H1 (cell line): ENCODE data around the gene ATP8B3. TPM values are rescaled to one million over a fixed set of nuclear protein-coding genes. Genes with fewer than 3 reads are reported as not detected.

Experiments
- CTCF ChIA-PET: fragments of 300-600 bp; sonication (Branson Sonifier 250); formaldehyde crosslinking; loops from one replicate; lab custom pipeline; 2021; ENCODE audit not compliant: partially characterized antibody; lab: Charles Lee
- POLR2A ChIA-PET: fragments of 300-600 bp; sonication (Branson Sonifier 250); formaldehyde crosslinking; loops from one replicate; lab custom pipeline; 2021; ENCODE audit warnings: inconsistent platforms; ENCODE audit not compliant: partially characterized antibody; lab: Charles Lee
- DNase-seq, 2 experiments: peaks; one replicate each; pipeline versions ENCODE4 v3.0.0 to v3.0.0-alpha.2; 2010 to 2022; ENCODE audit warnings: low spot score in 2 of 2, low read depth in 1 of 2, mixed read lengths in 1 of 2
- FAIRE-seq: peaks from 2 replicates; lab custom pipeline; 2011; peaks lifted over from hg19 to GRCh38; lab: Jason Lieb, UNC
- H2AFZ ChIP-seq: 2 replicates; pipeline ENCODE4 v1.8.1; 2012; ENCODE audit warnings: low read length, inconsistent platforms
- H2AK5ac ChIP-seq: 2 replicates; pipeline ENCODE4 v1.6.1; 2013; ENCODE audit warnings: low read depth, low read length
- H2BK120ac ChIP-seq: replicated peaks from 2 replicates; pipeline ENCODE3; 2013; ENCODE audit warnings: low read depth, low read length, inconsistent platforms
- H2BK12ac ChIP-seq: 2 replicates; pipeline ENCODE4 v1.6.1; 2013; ENCODE audit warnings: low read depth, low read length
- H2BK15ac ChIP-seq: 2 replicates; pipeline ENCODE4 v1.6.1; 2013; ENCODE audit warnings: low read length
- H2BK20ac ChIP-seq: 2 replicates; pipeline ENCODE4 v1.6.1; 2013; ENCODE audit warnings: low read length
- H2BK5ac ChIP-seq: 2 replicates; pipeline ENCODE4 v1.6.1; 2013; ENCODE audit warnings: low read depth, low read length
- H3K14ac ChIP-seq: 2 replicates; pipeline ENCODE4 v1.6.1; 2013; ENCODE audit warnings: inconsistent platforms; ENCODE audit not compliant: insufficient read length
- H3K18ac ChIP-seq: 2 replicates; pipeline ENCODE4 v1.6.1; 2013; ENCODE audit warnings: low read length; ENCODE audit errors: extremely low read depth
- H3K23ac ChIP-seq: 2 replicates; pipeline ENCODE4 v1.6.1; 2013; ENCODE audit warnings: inconsistent platforms; ENCODE audit not compliant: insufficient read length
- H3K23me2 ChIP-seq: 2 replicates; pipeline ENCODE4 v1.6.1; 2013; ENCODE audit warnings: low read depth, low read length
- H3K27ac ChIP-seq: 2 replicates; pipeline ENCODE4 v1.6.1; 2011; ENCODE audit warnings: low read depth, low read length, inconsistent platforms
- H3K27me3 ChIP-seq, 4 experiments: replicated peaks in 1 of 4; 1 replicate in 1 of 4; 2 replicates in 3 of 4; pipeline versions ENCODE4 v1.6.1 to v1.8.1; 2011 to 2013; ENCODE audit warnings: low read length in 3 of 4, mild to moderate bottlenecking in 3 of 4, inconsistent platforms in 2 of 4, mixed read lengths in 2 of 4, moderate library complexity in 1 of 4; ENCODE audit not compliant: control insufficient read depth in 3 of 4, insufficient read depth in 3 of 4; ENCODE audit errors: extremely low read depth in 1 of 4
- H3K36me3 ChIP-seq, 4 experiments: 2 replicates each; pipeline versions ENCODE4 v1.6.1 to v1.8.1; 2011 to 2013; ENCODE audit warnings: mild to moderate bottlenecking in 4 of 4, low read length in 3 of 4, moderate library complexity in 2 of 4, control low read depth in 1 of 4, inconsistent platforms in 1 of 4; ENCODE audit not compliant: insufficient read depth in 4 of 4, control insufficient read depth in 2 of 4
- H3K4ac ChIP-seq: replicated peaks from 2 replicates; pipeline ENCODE3; 2013; ENCODE audit warnings: low read length, low read depth, mixed read lengths, inconsistent platforms; ENCODE audit not compliant: insufficient read length
- H3K4me1 ChIP-seq, 4 experiments: replicated peaks in 1 of 4; 1 replicate in 1 of 4; 2 replicates in 3 of 4; pipeline versions ENCODE4 v1.6.1 to v1.8.1; 2011 to 2013; ENCODE audit warnings: low read length in 3 of 4, inconsistent platforms in 2 of 4, mixed read lengths in 1 of 4; ENCODE audit not compliant: insufficient read depth in 4 of 4, control insufficient read depth in 3 of 4
- H3K4me2 ChIP-seq, 2 experiments: 2 replicates each; pipeline versions ENCODE4 v1.6.1 to v1.8.1; 2011 to 2013; ENCODE audit warnings: low read depth in 2 of 2, low read length in 2 of 2, control low read depth in 1 of 2, inconsistent platforms in 1 of 2, mild to moderate bottlenecking in 1 of 2; ENCODE audit not compliant: insufficient read depth in 1 of 2
- H3K4me3 ChIP-seq, 4 experiments: fragments of 200-600, 300-600 bp in 1 of 4; sonication (generic), shearing (Covaris generic), sonication (Bioruptor Twin) in 1 of 4; 2 replicates each; pipeline versions ENCODE4 v1.5.1 to v1.8.1; 2011 to 2016; ENCODE audit warnings: low read length in 4 of 4, low read depth in 3 of 4, control low read depth in 2 of 4, inconsistent platforms in 2 of 4, mild to moderate bottlenecking in 2 of 4, mixed read lengths in 1 of 4, moderate library complexity in 1 of 4; ENCODE audit not compliant: insufficient read depth in 2 of 4; ENCODE audit errors: extremely low read depth in 1 of 4
- H3K56ac ChIP-seq: replicated peaks from 2 replicates; pipeline ENCODE3; 2013; ENCODE audit warnings: low read depth, mild to moderate bottlenecking, mixed read lengths, low read length, inconsistent platforms; ENCODE audit not compliant: insufficient read length
- H3K79me1 ChIP-seq: 2 replicates; pipeline ENCODE4 v1.6.1; 2013; ENCODE audit warnings: low read depth, low read length, control low read depth
- H3K79me2 ChIP-seq, 2 experiments: 2 replicates each; pipeline versions ENCODE4 v1.6.1 to v1.8.1; 2012 to 2013; ENCODE audit warnings: low read length in 2 of 2, mild to moderate bottlenecking in 2 of 2, inconsistent platforms in 1 of 2; ENCODE audit not compliant: insufficient read depth in 2 of 2, control insufficient read depth in 1 of 2
- H3K9ac ChIP-seq, 4 experiments: replicated peaks in 1 of 4; 1 replicate in 1 of 4; 2 replicates in 3 of 4; pipeline versions ENCODE4 v1.6.1 to v1.8.1; 2011 to 2013; ENCODE audit warnings: low read depth in 3 of 4, low read length in 3 of 4, control low read depth in 2 of 4, mild to moderate bottlenecking in 2 of 4, moderate library complexity in 2 of 4, inconsistent platforms in 1 of 4; ENCODE audit errors: extremely low read depth in 1 of 4
- H3K9me3 ChIP-seq, 2 experiments: 2 replicates each; pipeline versions ENCODE4 v1.6.1 to v1.8.1; 2012 to 2013; ENCODE audit warnings: mild to moderate bottlenecking in 2 of 2, moderate library complexity in 2 of 2, control low read depth in 1 of 2, inconsistent platforms in 1 of 2, low read depth in 1 of 2, low read length in 1 of 2, mixed read lengths in 1 of 2; ENCODE audit not compliant: insufficient read depth in 2 of 2
- H4K20me1 ChIP-seq, 2 experiments: replicated peaks in 1 of 2; 2 replicates each; pipeline versions ENCODE3 to v1.8.1; 2011 to 2013; ENCODE audit warnings: inconsistent platforms in 2 of 2, low read length in 2 of 2, mild to moderate bottlenecking in 1 of 2; ENCODE audit not compliant: insufficient read depth in 2 of 2, control insufficient read depth in 1 of 2
- H4K5ac ChIP-seq: 2 replicates; pipeline ENCODE4 v1.6.1; 2013; ENCODE audit warnings: low read length, low read depth, mixed read lengths, inconsistent platforms; ENCODE audit not compliant: insufficient read length
- H4K8ac ChIP-seq: 2 replicates; pipeline ENCODE4 v1.8.0; 2013; ENCODE audit warnings: mild to moderate bottlenecking, moderate library complexity, low read length, inconsistent platforms; ENCODE audit not compliant: insufficient read depth; ENCODE audit errors: extremely low read depth
- H4K91ac ChIP-seq: replicated peaks from 2 replicates; pipeline ENCODE3; 2013; ENCODE audit warnings: low read length, mixed read lengths, inconsistent platforms; ENCODE audit not compliant: insufficient read length
- CBX8 ChIP-seq: fragments of 300-800, 300-1000 bp; sonication (generic); IDR thresholded peaks from 2 replicates; pipeline ENCODE4 v1.7.1; 2016; ENCODE audit warnings: low read depth, low read length, borderline replicate concordance
- CREB1 ChIP-seq: IDR thresholded peaks from 2 replicates; pipeline ENCODE4 v1.6.1; 2012; ENCODE audit warnings: inconsistent platforms
- EP300 ChIP-seq, 2 experiments: IDR thresholded peaks; 1 replicate in 1 of 2; 2 replicates in 1 of 2; pipeline ENCODE4 v1.6.1; 2011 to 2012; ENCODE audit warnings: low read depth in 2 of 2, low read length in 2 of 2, mild to moderate bottlenecking in 2 of 2, borderline replicate concordance in 1 of 2, inconsistent platforms in 1 of 2, moderate library complexity in 1 of 2
- GTF2F1 ChIP-seq: IDR thresholded peaks from 2 replicates; pipeline ENCODE4 v1.6.1; 2012; ENCODE audit warnings: low read depth, low read length, improper control_type of control experiment, borderline replicate concordance
- HDAC6 ChIP-seq: IDR thresholded peaks from one replicate; pipeline ENCODE4 v1.7.1; 2012; ENCODE audit warnings: low read depth, mild to moderate bottlenecking, inconsistent platforms, low read length, moderate library complexity
- JUND ChIP-seq: IDR thresholded peaks from 2 replicates; pipeline ENCODE4 v1.6.1; 2011; ENCODE audit warnings: mild to moderate bottlenecking, improper control_type of control experiment, low read length
- MAFK ChIP-seq: IDR thresholded peaks from 2 replicates; pipeline ENCODE4 v1.6.1; 2012; ENCODE audit warnings: low read depth, mild to moderate bottlenecking, improper control_type of control experiment, low read length
- MAX ChIP-seq: IDR thresholded peaks from 2 replicates; pipeline ENCODE4 v1.6.1; 2012; ENCODE audit warnings: inconsistent platforms
- NRF1 ChIP-seq: IDR thresholded peaks from 2 replicates; pipeline ENCODE4 v1.6.1; 2011; ENCODE audit warnings: mild to moderate bottlenecking, low read depth, low read length, improper control_type of control experiment
- RAD21 ChIP-seq, 2 experiments: IDR thresholded peaks in 1 of 2; conservative IDR thresholded peaks in 1 of 2; 2 replicates each; pipeline ENCODE4 v1.6.1; 2011; ENCODE audit warnings: low read depth in 2 of 2, low read length in 2 of 2, improper control_type of control experiment in 1 of 2, inconsistent platforms in 1 of 2, mild to moderate bottlenecking in 1 of 2, moderate library complexity in 1 of 2
- SP1 ChIP-seq: IDR thresholded peaks from 2 replicates; pipeline ENCODE4 v1.6.1; 2011; ENCODE audit warnings: low read depth, low read length
- SRF ChIP-seq: IDR thresholded peaks from 2 replicates; pipeline ENCODE4 v1.6.1; 2011; ENCODE audit warnings: mild to moderate bottlenecking, low read depth, low read length, moderate library complexity
- TEAD4 ChIP-seq: IDR thresholded peaks from 2 replicates; pipeline ENCODE4 v1.6.1; 2012; ENCODE audit warnings: low read depth, low read length, inconsistent platforms, mixed read lengths
- YY1 ChIP-seq: IDR thresholded peaks from 2 replicates; pipeline ENCODE4 v1.6.1; 2011; ENCODE audit warnings: low read depth, mild to moderate bottlenecking, low read length
- WGBS, 2 experiments: shearing (Covaris generic) in 1 of 2; methylation state at CpG; one replicate each; pipeline versions ENCODE4 v1.1.6 to v1.1.7; 2013 to 2015; ENCODE audit warnings: low lambda C conversion rate in 2 of 2, mixed read lengths in 2 of 2, inconsistent platforms in 1 of 2, low coverage in 1 of 2, missing lambda C conversion rate in 1 of 2; ENCODE audit not compliant: insufficient replicate concordance in 2 of 2, insufficient coverage in 1 of 2, insufficient read length in 1 of 2; ENCODE audit errors: extremely low coverage in 1 of 2, missing lambda C conversion rate in 1 of 2; 5-methylcytosine and 5-hydroxymethylcytosine counted together
- polyA plus RNA-seq, 7 experiments: library from polyadenylated mRNA; depleted of rRNA in 3 of 7; stranded (reverse) in 5 of 7; unstranded in 2 of 7; fragments of >200 nt in 5 of 7; fragments of 200-250 nt in 2 of 7; gene quantifications; 1 replicate in 5 of 7; 2 replicates in 1 of 7; 4 replicates in 1 of 7; pipeline versions ENCODE4 v1.2.1 to v1.2.3, GENCODE V29; 2011 to 2013; ENCODE audit warnings: missing spikeins in 2 of 7, mixed read lengths in 2 of 7
- total RNA-seq: library from RNA; stranded (reverse); fragmentation: NEBNext Ultra II Directional; extraction: Animal tissue kit (Norgen Biotek cat#: 25700); gene quantifications from 2 replicates; pipeline ENCODE4 v1.2.1, GENCODE V29; 2021

ATP8B3 gene
- total and polyA plus RNA-seq, 2 of the 8 experiments (the other 6 are each of a cell fraction or from before 2014, with no cell fraction given), result 4.1 to 9.3 TPM

GRCh38 chr19:1768248-1768647, 43.8 kb downstream of the ATP8B3 start:
- no peak overlapping the region for H3K14ac ChIP-seq
- no peak overlapping the region for H3K4me2 ChIP-seq
- peaks cover 7 to 9% of the 10 kb centered on the region in 2 experiments; a peak in 3 of 4 replicates for H3K9me3 ChIP-seq
- no peak overlapping the region for H2AFZ ChIP-seq
- DNase-seq (peak in 1 of 2 experiments; percentile 96), FAIRE-seq (no peak)
- H3K4me3 ChIP-seq, result no peak overlapping the region
- H3K9ac ChIP-seq, result no peak overlapping the region
- peaks cover 3 to 20% of the 10 kb centered on the region in 2 experiments for H4K20me1 ChIP-seq
- peaks cover 50 to 68% (median 63%) of the 10 kb centered on the region in 4 experiments for H3K27me3 ChIP-seq
- no peak overlapping the region for H2BK20ac ChIP-seq
- no peak overlapping the region for H3K23ac ChIP-seq
- H3K36me3 ChIP-seq, result no peaks in the 10 kb centered on the region
- H3K23me2 ChIP-seq, result peaks cover 9% of the 10 kb centered on the region; the same call in 1 of the 2 replicates
- H2BK15ac ChIP-seq, result no peak overlapping the region
- no peak overlapping the region for H4K5ac ChIP-seq
- H2BK5ac ChIP-seq, result no peak overlapping the region
- H2BK120ac ChIP-seq, result no peak overlapping the region
- no peaks in the 10 kb centered on the region for H3K79me1 ChIP-seq
- no peak overlapping the region for H3K18ac ChIP-seq
- H3K27ac ChIP-seq, result no peak overlapping the region
- H3K4ac ChIP-seq, result no peak overlapping the region
- ChIA-PET CTCF (interaction anchor here (0.6 to 4.9 kb wide), 43 partner anchors 8 to 1340 kb away, joined by 3 to 97 read pairs (median 4); no protein-coding TSS in a partner anchor), POLR2A (interaction anchor here (0.8 to 1.0 kb wide), 2 partner anchors 10 to 30 kb away, joined by 3 to 4 read pairs; no protein-coding TSS in a partner anchor)
- no peak overlapping the region for H2BK12ac ChIP-seq
- peaks cover 0 to 20% (median 6%) of the 10 kb centered on the region in 4 experiments; a peak in 6 of 7 replicates for H3K4me1 ChIP-seq
- H3K56ac ChIP-seq, result no peak overlapping the region
- 26% methylated on average over 11 of the region's 13 CpGs; no CpG with 5 or more reads in 1 of the 2 experiments for WGBS, 2 experiments
- no peak overlapping the region for H2AK5ac ChIP-seq
- H4K91ac ChIP-seq, result no peak overlapping the region
- H3K79me2 ChIP-seq, result no peaks in the 10 kb centered on the region
- H4K8ac ChIP-seq, result peak overlapping the region; percentile 36; the same call in 1 of the 2 replicates
- TF ChIP-seq CBX8 (no peak), EP300 (IDR thresholded peaks at IDR 0.05; ENCODE audit: borderline replicate concordance in 1 of 2, low read depth in 2 of 2, low read length in 2 of 2) (peak in 1 of 2 experiments; percentile 79; a peak in 1 of 3 replicates), TEAD4 (peak; percentile 65; the same call in 1 of the 2 replicates), MAX (0 out of 2 replicates have a peak, but pooled peaks have one; percentile 37), SP1 (no peak), RAD21 (IDR thresholded peaks at IDR 0.05 in 1 of 2, conservative IDR thresholded peaks at IDR 0.05 in 1 of 2; ENCODE audit: low read depth in 2 of 2, low read length in 2 of 2) (peak; percentile 49 to 59), GTF2F1 (no peak), CREB1 (no peak), NRF1 (no peak), YY1 (no peak), SRF (no peak), MAFK (no peak), JUND (no peak), HDAC6 (no peak)
